B cell (primary cell): ENCODE data around the gene SDK2. TPM values are rescaled to one million over a fixed set of nuclear protein-coding genes. Genes with fewer than 3 reads are reported as not detected.

Experiments
- ATAC-seq: fragments of 200-7000 bp; cut with Tn5 transposase; one replicate; pipeline ENCODE4 v1.10.0; 2021; ENCODE audit warnings: low read depth, mild to moderate bottlenecking, moderate number of reproducible peaks, moderate library complexity
- CTCF ChIA-PET: fragments of 350-600 bp; sonication (Branson Sonifier 250); formaldehyde crosslinking; loops from one replicate; lab custom pipeline; 2021; ENCODE audit warnings: antibody characterized with exemption, inconsistent platforms; lab: Charles Lee
- POLR2A ChIA-PET: fragments of 350-600 bp; sonication (Branson Sonifier 250); formaldehyde crosslinking; loops from one replicate; lab custom pipeline; 2021; ENCODE audit warnings: antibody characterized with exemption; lab: Charles Lee
- DNase-seq: peaks from one replicate; pipeline ENCODE4 v3.0.0; 2013
- H2AFZ ChIP-seq: 2 replicates; pipeline ENCODE4 v1.6.1; 2012; ENCODE audit warnings: mild to moderate bottlenecking, low read depth, low read length; ENCODE audit not compliant: insufficient read depth, poor library complexity, severe bottlenecking
- H3K27ac ChIP-seq, 2 donors: 1 replicate in 1 of 2; 2 replicates in 1 of 2; pipeline ENCODE4 v1.5.1; 2012 to 2013; ENCODE audit warnings: low read length in 2 of 2, mild to moderate bottlenecking in 2 of 2, moderate library complexity in 1 of 2
- H3K27me3 ChIP-seq, 4 experiments: fragments of 200-600 bp in 1 of 4; sonication (generic) in 1 of 4; replicated peaks in 1 of 4; 1 replicate in 2 of 4; 2 replicates in 2 of 4; pipeline versions ENCODE4 v1.6.1 to v1.7.0; 2013 to 2016; ENCODE audit warnings: low read length in 3 of 4, mild to moderate bottlenecking in 2 of 4, mixed read lengths in 1 of 4, moderate library complexity in 1 of 4; ENCODE audit not compliant: insufficient read depth in 4 of 4, control insufficient read depth in 3 of 4; ENCODE audit errors: control extremely low read depth in 1 of 4
- H3K36me3 ChIP-seq, 2 experiments: replicated peaks in 1 of 2; 1 replicate in 1 of 2; 2 replicates in 1 of 2; pipeline versions ENCODE4 v1.6.1 to v1.7.1; 2013; ENCODE audit warnings: low read length in 1 of 2; ENCODE audit not compliant: insufficient read depth in 2 of 2, control insufficient read depth in 1 of 2; ENCODE audit errors: control extremely low read depth in 1 of 2, extremely low read depth in 1 of 2
- H3K4me1 ChIP-seq, 2 donors: fragments of 200-600 bp in 1 of 2; sonication (generic) in 1 of 2; 1 replicate in 1 of 2; 2 replicates in 1 of 2; pipeline versions ENCODE4 v1.5.1 to v1.6.1; 2013 to 2017; ENCODE audit warnings: low read length in 2 of 2; ENCODE audit not compliant: control insufficient read depth in 2 of 2, insufficient read depth in 2 of 2
- H3K4me2 ChIP-seq: replicated peaks from 2 replicates; pipeline ENCODE3; 2012; ENCODE audit warnings: mild to moderate bottlenecking, low read depth, low read length; ENCODE audit not compliant: poor library complexity, severe bottlenecking
- H3K4me3 ChIP-seq, 5 experiments: fragments of 200-600 bp in 1 of 5; sonication (generic) in 1 of 5; 1 replicate in 3 of 5; 2 replicates in 2 of 5; pipeline versions ENCODE4 v1.5.1 to v1.7.0; 2011 to 2016; ENCODE audit warnings: low read length in 4 of 5, mild to moderate bottlenecking in 4 of 5, low read depth in 2 of 5, control low read depth in 1 of 5, moderate library complexity in 1 of 5; ENCODE audit not compliant: insufficient read depth in 1 of 5; ENCODE audit errors: control extremely low read depth in 1 of 5, extremely low read depth in 1 of 5
- H3K79me2 ChIP-seq: fragments of 200-600 bp; sonication (generic); one replicate; pipeline ENCODE4 v1.6.0; 2016; ENCODE audit warnings: low read length; ENCODE audit not compliant: control insufficient read depth, insufficient read depth
- H3K9ac ChIP-seq: fragments of 200-600 bp; sonication (generic); 2 replicates; pipeline ENCODE4 v1.6.1; 2017; ENCODE audit warnings: mild to moderate bottlenecking, low read length, moderate library complexity
- H3K9me3 ChIP-seq, 3 donors: one replicate each; pipeline versions ENCODE4 v1.6.1 to v1.7.1; 2013; ENCODE audit warnings: low read length in 2 of 3; ENCODE audit not compliant: control insufficient read depth in 2 of 3, insufficient read depth in 1 of 3; ENCODE audit errors: control extremely low read depth in 1 of 3
- H4K20me1 ChIP-seq: 2 replicates; pipeline ENCODE4 v1.6.0; 2012; ENCODE audit warnings: mild to moderate bottlenecking, low read length; ENCODE audit not compliant: insufficient read depth, control insufficient read depth, poor library complexity, severe bottlenecking
- H3K27ac Mint-ChIP-seq: one replicate; pipeline ENCODE4 v1.8.0; 2021; ENCODE audit warnings: mixed read lengths
- H3K27me3 Mint-ChIP-seq: one replicate; pipeline ENCODE4 v1.8.0; 2021; ENCODE audit warnings: mixed read lengths
- H3K4me1 Mint-ChIP-seq: one replicate; pipeline ENCODE4 v1.8.0; 2021; ENCODE audit warnings: mixed read lengths
- H3K4me3 Mint-ChIP-seq: one replicate; pipeline ENCODE4 v1.8.0; 2021; ENCODE audit warnings: mixed read lengths
- H3K9me3 Mint-ChIP-seq: one replicate; pipeline ENCODE4 v1.8.0; 2022; ENCODE audit warnings: mixed read lengths; ENCODE audit not compliant: insufficient read depth
- EZH2 ChIP-seq: IDR thresholded peaks from 2 replicates; pipeline ENCODE4 v1.6.1; 2012; ENCODE audit warnings: borderline replicate concordance, low read depth, mild to moderate bottlenecking, moderate library complexity, low read length; ENCODE audit not compliant: insufficient read depth, poor library complexity, severe bottlenecking
- WGBS: methylation state at CpG from one replicate; pipeline ENCODE4 v1.1.5; 2013; ENCODE audit warnings: missing lambda C conversion rate; ENCODE audit not compliant: insufficient coverage; 5-methylcytosine and 5-hydroxymethylcytosine counted together
- intact Hi-C: fragments of 100-400 bp; cut with micrococcal nuclease; formaldehyde crosslinking; loops from one replicate; pipeline ENCODE4 v1.10.0; 2022
- polyA plus RNA-seq: library from polyadenylated mRNA; depleted of rRNA; stranded (reverse); fragments of >200 nt; gene quantifications from 2 replicates; pipeline ENCODE4 v1.2.3, GENCODE V29; 2012
- total RNA-seq, 2 donors: library from RNA; stranded (reverse); fragments of 120-200 nt in 1 of 2; gene quantifications; 1 replicate in 1 of 2; 2 replicates in 1 of 2; pipeline versions ENCODE4 v1.2.3 to v1.2.4, GENCODE V29; 2013 to 2022
- TF ChIP-seq, protein P1 (sequence below): fragments of 200-600 bp; IDR thresholded peaks from one replicate; pipeline ENCODE4 v1.8.0; 2022; ENCODE audit warnings: antibody characterized with exemption, mild to moderate bottlenecking

Gene SDK2
- total and polyA plus RNA-seq, 2 donors (not counting 1 experiment from before 2014, with no cell fraction given), result 3.2 to 13.0 TPM

DNA sequence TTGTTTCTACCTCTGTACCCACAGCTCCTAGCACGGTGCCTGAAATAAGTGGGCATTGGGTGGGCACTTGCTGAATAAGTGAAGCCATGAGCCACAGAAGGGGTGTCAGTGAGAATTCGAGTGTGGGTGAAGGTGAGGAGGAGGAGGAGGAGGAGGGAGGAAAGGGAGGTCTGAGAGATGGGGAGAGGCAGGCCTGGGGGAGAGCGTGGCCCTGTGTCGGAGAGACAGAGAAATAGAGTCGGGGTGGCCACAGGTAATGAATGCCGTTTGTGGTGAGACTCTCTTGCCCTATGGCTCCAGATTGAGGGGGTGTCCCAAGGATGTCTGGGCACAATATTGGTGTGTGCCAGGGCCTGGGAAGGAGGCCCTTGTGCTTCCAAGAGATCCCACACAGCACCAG, 49.2 kb downstream of the SDK2 start:
- Mint-ChIP-seq H3K27me3 (no peaks in the 10 kb centered on the region), H3K4me3 (peak overlapping the region; percentile 54), H3K4me1 (peaks cover 85% of the 10 kb centered on the region), H3K27ac (peak overlapping the region; percentile 97), H3K9me3 (no peaks in the 10 kb centered on the region)
- H3K27ac ChIP-seq, result peak overlapping the region; percentile 55 to 97
- H3K36me3 ChIP-seq, result no peaks in the 10 kb centered on the region
- peaks cover 67 to 79% of the 10 kb centered on the region in 2 donors for H3K4me1 ChIP-seq
- H3K4me3 ChIP-seq, result no peak overlapping the region
- H2AFZ ChIP-seq, result peak overlapping the region; percentile 52
- H4K20me1 ChIP-seq, result no peaks in the 10 kb centered on the region
- intact Hi-C loops, result no loop called here
- H3K9me3 ChIP-seq, result no peaks in the 10 kb centered on the region
- peak overlapping the region; percentile 83 for H3K4me2 ChIP-seq
- CTCF ChIA-PET, result no interaction called here
- H3K79me2 ChIP-seq, result peaks cover 54% of the 10 kb centered on the region
- POLR2A ChIA-PET, result interaction anchor here (0.6 kb wide), 1 partner anchor 18 kb away, joined by 5 read pairs; no protein-coding TSS in a partner anchor
- no peaks in the 10 kb centered on the region for H3K27me3 ChIP-seq
- 85% methylated on average over 6 of the region's 6 CpGs for WGBS
- TF ChIP-seq, protein P1, sequence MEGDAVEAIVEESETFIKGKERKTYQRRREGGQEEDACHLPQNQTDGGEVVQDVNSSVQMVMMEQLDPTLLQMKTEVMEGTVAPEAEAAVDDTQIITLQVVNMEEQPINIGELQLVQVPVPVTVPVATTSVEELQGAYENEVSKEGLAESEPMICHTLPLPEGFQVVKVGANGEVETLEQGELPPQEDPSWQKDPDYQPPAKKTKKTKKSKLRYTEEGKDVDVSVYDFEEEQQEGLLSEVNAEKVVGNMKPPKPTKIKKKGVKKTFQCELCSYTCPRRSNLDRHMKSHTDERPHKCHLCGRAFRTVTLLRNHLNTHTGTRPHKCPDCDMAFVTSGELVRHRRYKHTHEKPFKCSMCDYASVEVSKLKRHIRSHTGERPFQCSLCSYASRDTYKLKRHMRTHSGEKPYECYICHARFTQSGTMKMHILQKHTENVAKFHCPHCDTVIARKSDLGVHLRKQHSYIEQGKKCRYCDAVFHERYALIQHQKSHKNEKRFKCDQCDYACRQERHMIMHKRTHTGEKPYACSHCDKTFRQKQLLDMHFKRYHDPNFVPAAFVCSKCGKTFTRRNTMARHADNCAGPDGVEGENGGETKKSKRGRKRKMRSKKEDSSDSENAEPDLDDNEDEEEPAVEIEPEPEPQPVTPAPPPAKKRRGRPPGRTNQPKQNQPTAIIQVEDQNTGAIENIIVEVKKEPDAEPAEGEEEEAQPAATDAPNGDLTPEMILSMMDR, result no peak
- ATAC-seq (no peak), DNase-seq (no peak)
- H3K9ac ChIP-seq, result no peak overlapping the region

DNA sequence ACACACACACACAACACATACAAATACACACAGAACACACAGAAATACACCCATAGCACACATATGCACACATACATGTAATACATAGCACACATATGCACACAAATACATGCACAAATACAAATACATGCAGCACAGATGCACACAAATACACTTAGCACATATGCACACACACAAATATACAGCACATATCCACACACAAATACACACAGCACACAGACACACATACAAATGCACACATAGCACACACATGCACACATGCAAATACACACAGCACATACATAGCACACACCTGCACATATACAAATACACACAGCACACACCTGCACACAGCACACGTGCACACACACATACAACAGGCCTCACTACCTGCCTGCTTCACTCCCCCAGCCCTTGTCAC, 49.6 kb downstream of the SDK2 start:
- 90% methylated on average over 1 of the region's 1 CpG for WGBS
- peaks cover 71 to 84% of the 10 kb centered on the region in 2 donors for H3K4me1 ChIP-seq

More for the DNA sequence above, 49.6 kb downstream of the SDK2 start:
- H3K27me3 Mint-ChIP-seq, result no peaks in the 10 kb centered on the region
- no peak for DNase-seq
- no peak for ATAC-seq
- no peak overlapping the region for H3K4me3 ChIP-seq
- peaks cover 89% of the 10 kb centered on the region for H3K4me1 Mint-ChIP-seq
- peak overlapping the region; percentile 87 to 97 for H3K27ac ChIP-seq
- no peaks in the 10 kb centered on the region for H3K9me3 ChIP-seq
- peak overlapping the region; percentile 83 for H3K4me2 ChIP-seq
- peak overlapping the region; percentile 97 for H3K27ac Mint-ChIP-seq
- no peak overlapping the region for H2AFZ ChIP-seq
- H3K79me2 ChIP-seq, result peaks cover 54% of the 10 kb centered on the region
- no peaks in the 10 kb centered on the region for H3K36me3 ChIP-seq
- no peaks in the 10 kb centered on the region for H4K20me1 ChIP-seq
- intact Hi-C loops, result no loop called here
- H3K9ac ChIP-seq, result no peak overlapping the region
- CTCF ChIA-PET, result interaction anchor here (0.8 to 1.0 kb wide), 2 partner anchors 19 to 52 kb away, joined by 3 read pairs; no protein-coding TSS in a partner anchor
- no peaks in the 10 kb centered on the region for H3K27me3 ChIP-seq
- no peaks in the 10 kb centered on the region for H3K9me3 Mint-ChIP-seq
- POLR2A ChIA-PET, result no interaction called here
- peak overlapping the region; percentile 54 for H3K4me3 Mint-ChIP-seq
- TF ChIP-seq, protein P1, result no peak
- no peak for TF ChIP-seq EZH2
